ENCODE results near the gene ATOX1.

Gene ATOX1

DNA sequence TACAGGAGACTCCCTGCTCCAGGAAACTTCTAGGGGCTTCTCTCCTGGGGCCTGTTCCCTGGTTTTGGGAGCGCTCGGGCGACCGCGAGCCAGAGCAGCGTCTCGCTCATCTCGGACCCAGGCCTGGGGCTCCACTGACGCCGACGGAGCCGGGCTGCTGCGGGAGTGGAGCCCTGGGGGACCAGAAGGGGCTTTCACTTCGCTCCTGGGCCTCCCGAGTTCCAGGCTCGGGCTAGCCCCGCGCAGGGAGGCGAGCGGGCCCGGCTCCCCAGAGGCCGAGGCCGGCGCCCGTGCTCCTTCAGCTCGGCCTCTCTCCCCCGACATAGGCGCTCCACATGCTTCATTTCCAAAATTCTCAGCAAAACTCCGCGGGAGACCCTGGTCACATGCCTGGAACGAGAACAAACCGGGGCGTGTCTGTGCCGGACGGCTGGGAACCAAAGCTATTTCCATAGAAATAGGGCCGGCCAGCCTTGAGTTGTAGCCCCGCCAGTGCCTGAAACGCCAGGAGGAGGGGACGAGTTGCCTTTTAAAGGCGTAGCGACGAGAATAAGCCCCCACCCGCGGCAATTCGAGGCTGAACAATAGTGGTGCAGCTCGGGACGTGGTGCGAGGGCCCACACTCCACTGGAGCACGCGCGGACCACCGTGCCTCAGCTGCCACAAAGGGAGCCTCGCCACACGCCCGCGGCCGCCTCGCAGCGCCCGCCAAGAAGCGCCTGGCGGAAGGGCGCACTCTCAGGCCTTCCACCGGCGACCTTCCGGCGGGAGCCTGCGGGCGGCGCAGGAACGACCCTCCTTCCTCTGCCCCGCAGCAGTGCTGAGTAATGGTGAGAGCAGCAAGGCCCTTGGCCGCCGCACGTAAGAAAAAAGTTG is 12.2 kb upstream of the ATOX1 start:
- DNase-seq (ENCODE audit: low spot score) = peak; percentile 47

GRCh38 chr5:151766975-151767374 is 8.5 kb upstream of the ATOX1 start:
- no peak for DNase-seq (ENCODE audit: low spot score)

DNA sequence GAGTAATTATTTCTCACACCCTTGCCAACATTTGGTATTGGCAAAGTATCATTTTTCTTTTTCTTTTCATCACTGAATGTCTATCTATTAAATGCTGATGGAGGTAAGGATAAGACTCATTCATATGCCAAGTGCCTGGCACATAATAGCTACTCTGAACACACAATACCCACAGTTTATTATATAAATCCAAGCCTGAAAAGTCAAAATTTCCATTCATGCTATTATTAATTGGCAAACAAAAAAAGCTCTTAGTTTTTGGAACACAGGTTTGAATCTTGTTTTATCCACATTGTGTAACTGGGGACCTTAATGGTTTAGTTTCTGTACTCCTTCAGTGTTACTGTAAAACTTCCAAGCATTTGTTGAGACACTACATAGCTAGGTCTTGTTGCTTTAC is 6.4 kb upstream of the ATOX1 start:
- DNase-seq (ENCODE audit: low spot score) = no peak

GRCh38 chr5:151758141-151758429 is 346 bp downstream of the ATOX1 start:
- DNase-seq (ENCODE audit: low spot score) = no peak

- DNase-seq (ENCODE audit: low spot score) = no peak
These were observed 944 bp downstream of the ATOX1 start for GRCh38 chr5:151757233-151758140.

DNA sequence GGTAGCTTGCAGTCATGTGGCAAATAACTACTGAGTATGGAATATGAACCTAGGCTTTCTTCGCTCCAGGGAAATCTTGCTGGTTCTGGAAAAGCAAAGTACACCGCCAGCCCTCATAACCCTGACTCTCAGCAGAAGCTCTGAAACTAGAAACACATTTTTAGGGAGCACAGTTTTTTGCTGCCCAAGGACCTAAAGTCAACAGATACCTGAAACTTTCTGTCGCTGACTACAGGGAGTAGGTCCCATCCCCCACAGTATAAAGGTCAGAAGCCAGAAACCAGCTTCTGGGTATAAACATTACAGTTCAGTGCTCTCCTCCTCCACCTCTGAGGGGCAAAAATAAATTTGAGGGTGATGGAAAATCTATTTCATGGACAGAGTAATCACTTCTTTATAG is 3.0 kb downstream of the ATOX1 start:
- DNase-seq (ENCODE audit: low spot score) = no peak

DNA sequence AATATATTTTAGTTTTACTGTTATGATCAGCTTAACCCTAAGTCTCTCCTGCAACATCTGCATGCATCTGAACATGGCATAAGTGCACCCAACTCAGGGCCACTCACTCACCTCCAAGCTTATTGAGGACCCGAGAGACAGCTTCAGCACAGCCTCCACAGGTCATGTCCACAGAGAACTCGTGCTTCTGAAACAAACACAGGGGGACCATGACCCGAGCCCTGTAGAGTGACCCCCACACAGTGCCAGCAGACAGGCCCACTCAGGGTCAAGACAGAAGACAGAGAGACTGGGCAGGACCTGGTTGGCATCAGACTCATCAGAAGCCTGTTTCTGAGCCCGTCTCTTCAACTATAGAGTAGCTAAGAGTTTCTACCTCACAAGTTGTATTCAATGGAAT is 6.8 kb downstream of the ATOX1 start:
- no peak for DNase-seq (ENCODE audit: low spot score)

- DNase-seq (ENCODE audit: low spot score) = no peak
These were observed 7.3 kb downstream of the ATOX1 start for GRCh38 chr5:151751091-151751490.

DNA sequence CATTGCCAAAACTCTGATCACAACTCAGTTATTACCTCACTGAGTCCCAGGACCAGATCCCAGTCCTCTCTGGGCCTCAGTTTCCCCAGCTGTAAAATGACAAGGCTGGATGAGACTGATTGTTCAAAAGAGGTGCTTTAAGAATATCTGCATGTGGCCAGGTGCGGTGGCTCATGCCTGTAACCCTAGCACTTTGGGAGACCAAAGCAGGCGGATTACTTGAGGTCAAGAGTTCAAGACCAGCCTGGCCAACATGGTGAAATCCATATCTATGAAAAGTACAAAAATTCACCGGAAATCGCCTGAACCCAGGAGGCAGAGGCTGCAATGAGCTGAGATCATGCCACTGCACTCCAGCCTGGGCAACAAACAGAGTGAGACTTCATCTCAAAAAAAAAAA is 8.3 kb downstream of the ATOX1 start:
- no peak for DNase-seq (ENCODE audit: low spot score)

DNA sequence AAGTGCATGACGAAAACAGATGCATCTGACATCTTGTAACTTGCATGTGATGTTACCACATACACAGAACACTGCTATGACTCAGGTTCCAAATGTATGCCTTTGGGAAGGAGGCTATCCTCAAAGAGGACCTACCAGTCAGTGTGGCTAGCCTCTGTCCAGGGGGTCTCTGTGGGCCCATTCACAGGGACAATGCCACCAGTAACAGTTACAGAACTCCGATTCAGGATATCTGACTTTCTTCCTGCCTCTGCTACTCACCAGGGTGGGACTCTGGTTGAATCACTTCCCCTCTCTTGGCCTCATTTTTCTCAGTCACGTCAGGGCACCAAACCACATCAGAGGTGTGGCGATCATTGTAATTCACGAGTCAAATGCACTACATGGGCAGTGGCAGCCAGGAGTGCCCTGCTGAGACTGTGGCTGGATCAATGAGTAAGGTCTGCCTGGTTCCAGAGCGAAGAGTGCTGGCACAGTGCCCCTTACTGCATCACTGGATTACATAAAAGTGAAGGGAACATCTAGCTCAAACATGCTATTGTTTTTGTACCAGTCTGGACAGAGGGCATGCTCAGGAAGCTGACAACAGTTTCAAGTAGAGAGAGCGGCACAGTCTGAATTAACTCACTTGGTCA is 13.2 kb downstream of the ATOX1 start:
- DNase-seq (ENCODE audit: low spot score) = peak; percentile 86

DNA sequence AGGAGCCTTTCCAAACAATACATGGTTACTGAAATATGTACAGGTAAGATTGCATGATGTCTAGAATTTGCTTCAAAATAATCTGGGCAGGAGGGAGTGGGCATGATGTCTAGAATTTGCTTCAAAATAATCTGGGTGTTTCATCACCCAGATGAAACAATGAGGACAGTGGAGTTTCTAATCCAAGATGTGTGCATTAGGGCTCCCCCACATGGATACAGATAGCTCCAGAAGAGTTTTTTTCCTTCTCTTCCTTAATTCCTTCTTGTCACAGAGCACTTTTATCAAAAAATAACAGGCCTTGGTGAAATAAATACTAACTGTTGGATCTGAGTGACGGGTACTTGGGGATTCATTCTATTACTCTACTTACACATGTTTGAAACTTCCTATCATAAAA is 14.9 kb downstream of the ATOX1 start:
- no peak for DNase-seq (ENCODE audit: low spot score)

DNA sequence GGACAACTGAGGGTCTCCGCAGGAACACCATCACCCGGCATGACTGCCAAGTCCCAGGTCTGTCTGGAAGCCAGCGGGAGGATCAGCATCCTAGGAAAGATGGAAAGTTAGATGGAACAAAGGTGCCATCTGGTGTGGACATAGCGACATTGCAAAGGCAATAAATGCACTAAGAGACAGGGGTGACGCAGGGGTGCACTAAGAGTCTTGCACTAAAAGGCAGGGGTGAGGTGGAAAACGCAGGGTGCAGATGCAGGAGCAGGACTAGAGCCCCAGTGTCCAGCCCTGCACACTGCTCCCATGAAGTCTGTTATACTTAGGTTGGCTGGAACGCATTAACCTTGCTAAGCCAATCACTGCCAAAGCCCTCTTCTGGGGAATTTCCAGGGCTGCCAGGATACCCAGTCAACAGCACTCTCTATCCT is 15.5 kb downstream of the ATOX1 start:
- peak; percentile 57 for DNase-seq (ENCODE audit: low spot score)

DNA sequence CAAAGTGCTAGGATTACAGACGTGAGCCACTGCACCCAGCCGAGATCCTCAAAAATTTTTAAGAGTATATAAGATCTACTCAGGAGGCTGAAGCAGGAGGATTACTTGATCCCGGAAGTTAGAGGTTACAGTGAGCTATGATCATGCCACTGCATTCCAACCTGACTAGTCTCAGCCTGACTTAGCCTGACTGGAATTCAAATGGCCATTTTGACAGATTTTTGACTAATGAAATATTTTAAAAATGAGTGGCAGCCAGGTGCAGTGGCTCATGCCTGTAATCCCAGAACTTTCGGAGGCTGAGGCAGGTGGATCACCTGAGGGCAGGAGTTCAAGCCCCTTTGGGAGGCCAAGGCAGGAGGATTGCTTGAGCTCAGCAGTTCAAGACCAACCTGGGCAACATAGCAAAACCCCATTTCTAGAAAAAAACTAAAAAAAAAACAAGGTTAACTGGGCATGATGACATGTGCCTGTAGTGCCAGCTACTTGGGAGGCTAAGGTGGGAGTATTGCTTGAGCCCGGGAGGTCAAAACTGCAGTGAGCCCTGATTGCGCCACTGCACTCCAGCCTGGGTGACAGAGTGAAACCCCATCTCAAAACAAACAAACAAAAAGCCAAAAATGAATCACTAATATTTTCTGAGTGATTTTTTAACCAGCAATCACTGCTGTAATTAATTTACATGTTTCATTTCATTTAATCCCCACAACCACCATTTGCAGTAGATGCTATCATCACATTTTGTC is 16.6 kb downstream of the ATOX1 start:
- no peak for DNase-seq (ENCODE audit: low spot score)

DNA sequence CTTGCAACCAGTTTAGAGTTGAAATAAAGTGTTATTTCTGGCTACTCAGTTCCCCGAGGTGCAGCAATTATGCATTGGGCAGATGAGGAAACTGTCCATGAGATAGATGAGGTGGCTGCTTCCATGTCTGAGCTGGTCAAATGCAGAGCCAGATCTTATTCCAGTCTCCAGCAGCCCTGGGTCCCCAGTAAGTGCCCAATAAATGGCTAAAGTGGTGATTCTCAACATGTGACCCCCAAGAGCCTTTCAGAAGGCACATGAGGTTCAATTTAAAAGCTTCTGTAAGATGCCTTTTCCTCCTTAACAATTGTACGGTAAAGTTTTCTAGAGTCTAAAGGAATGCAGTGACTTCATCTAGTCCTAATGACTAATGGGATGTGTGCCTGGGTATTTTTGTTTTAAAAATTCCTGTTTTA is 17.5 kb downstream of the ATOX1 start:
- DNase-seq (ENCODE audit: low spot score) = no peak

DNA sequence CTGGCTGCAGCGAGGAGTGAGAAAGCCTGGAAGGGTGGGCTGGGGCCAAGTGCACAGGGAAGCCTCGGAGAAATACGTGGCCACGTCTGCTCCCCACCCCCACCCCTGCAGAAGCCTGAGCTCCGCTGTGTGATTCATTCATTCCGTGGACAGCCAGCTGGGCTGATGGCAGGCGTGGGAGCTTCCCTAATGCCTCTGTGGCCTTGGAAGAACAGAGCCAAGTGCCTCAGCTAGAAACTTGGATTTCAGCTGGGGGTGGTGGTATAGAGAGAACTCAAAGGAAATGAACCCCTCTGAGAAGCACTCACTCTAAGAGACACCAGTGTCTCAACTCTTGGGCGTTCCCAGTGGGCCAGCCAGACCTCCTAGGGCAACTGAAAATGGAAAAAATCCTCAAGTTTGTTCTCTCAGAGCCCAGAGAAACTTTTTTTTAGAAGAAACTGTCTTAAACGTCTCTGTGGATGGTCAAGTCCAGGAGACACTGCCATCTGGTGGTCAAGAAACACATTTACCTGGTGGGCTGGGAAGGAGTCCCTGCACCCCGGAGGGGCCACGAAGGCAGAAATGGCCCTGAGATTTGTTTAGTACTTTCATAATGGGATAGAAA is 18.0 kb downstream of the ATOX1 start:
- peak; percentile 62 for DNase-seq (ENCODE audit: low spot score)

GRCh38 chr5:151739939-151740335 is 18.5 kb downstream of the ATOX1 start:
- no peak for DNase-seq (ENCODE audit: low spot score)

DNA sequence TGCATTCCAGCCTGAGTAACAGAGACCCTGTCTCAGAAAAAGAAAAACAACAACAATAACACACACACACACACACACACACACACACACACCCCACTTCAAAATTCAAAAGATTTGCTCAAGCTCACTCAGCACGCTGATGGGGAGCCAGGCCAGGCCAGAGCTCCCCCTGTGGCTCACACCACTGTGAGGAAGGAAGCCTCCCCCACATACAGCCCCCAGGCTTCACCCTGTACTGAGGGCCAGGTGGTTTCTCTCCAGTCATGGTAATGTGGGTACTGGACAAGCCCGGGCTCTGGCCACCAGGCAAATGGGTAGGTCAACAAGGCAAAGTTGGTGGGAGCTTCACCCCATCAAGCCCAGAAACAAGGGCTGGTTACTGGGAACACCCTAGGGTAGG is 19.0 kb downstream of the ATOX1 start:
- DNase-seq (ENCODE audit: low spot score) = no peak

DNA sequence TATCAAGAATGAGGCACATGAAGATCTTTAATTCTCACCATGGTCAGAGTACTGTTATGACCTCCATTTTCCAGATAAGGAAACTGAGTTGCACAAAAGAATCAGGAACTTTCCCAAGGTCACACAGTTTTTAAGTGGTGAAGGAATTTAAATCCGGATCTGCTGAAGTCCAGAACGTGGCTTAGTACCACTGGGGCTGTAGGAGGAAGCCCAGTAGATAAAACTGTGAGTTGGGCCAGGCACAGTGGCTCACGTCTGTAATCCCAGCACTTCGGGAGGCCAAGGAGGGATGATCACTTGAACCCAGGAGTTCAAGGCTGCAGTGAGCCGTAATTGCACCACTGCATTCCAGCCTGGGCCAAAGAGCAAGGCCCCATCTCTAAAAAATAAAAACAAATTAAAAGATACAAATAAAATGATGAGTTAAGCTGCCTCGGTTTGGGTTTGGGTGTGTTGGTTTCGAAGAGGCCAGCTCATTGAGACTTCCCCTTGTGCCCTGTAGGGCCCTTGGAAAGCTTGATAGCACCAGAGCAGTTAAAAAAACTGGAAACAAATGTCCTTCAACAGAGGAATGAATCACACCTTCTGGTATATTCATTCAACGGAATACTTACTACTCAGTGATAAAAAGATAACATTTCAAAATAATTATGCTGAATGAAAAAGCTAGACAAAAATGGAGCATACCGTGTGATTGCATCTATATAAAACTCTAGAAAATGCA is 20.1 kb downstream of the ATOX1 start:
- no peak for DNase-seq (ENCODE audit: low spot score)

DNA sequence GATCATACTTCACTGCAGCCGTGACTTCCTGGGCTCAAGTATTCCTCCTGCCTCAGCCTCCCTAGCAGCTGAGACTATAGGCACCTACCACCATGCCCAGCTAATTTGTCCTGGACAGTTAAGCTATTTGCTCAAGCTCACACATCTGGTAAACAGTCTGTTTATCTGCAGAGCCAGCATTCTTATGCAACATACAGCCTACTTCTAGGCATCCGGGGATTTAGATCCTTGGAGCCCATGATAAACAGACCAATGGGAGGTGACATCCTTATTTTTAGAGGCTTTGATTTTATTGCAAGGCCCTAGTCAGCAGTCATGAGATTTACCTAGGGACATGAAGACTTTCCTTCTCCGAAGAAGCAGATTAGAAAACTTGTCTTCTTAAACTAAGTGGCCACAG is 21.0 kb downstream of the ATOX1 start:
- DNase-seq (ENCODE audit: low spot score) = no peak

GRCh38 chr5:151735646-151736045 is 22.8 kb downstream of the ATOX1 start:
- no peak for DNase-seq (ENCODE audit: low spot score)

DNA sequence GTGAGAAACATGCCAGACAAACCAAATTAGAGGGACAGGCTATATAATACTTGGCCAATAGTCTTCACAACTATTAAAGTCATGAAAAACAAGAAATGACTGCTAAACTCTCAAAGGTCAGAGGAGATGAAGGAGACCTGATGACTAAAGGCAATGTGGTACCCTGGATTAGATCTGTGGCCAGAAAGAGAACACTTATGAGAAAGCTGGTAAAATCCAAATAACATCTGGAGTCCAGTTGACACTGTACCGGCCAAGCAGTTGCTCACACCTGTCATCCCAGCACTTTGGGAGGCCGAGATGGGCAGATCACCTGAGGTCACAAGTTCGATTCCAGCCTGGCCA is 24.4 kb downstream of the ATOX1 start:
- DNase-seq (ENCODE audit: low spot score) = no peak
